Fibroblast of lung (primary cell): ENCODE measurements around the gene NEU3. TPM values are rescaled to one million over a fixed set of nuclear protein-coding genes. Genes with fewer than 3 reads are reported as not detected.
A peak's percentile ranks its signal among the peaks of the same experiment; 100 is the strongest.

Experiments
- DNase-seq, 2 donors: peaks; one replicate each; pipeline versions ENCODE4 v3.0.0 to v3.0.0-alpha.2; 2010; ENCODE audit warnings: low read depth in 2 of 2
- H2AFZ ChIP-seq: 2 replicates; pipeline ENCODE4 v1.5.1; 2012; ENCODE audit warnings: low read length, control low read depth, inconsistent platforms
- H3K27ac ChIP-seq: 2 replicates; pipeline ENCODE4 v1.5.1; 2011; ENCODE audit warnings: low read length, control low read depth; ENCODE audit not compliant: insufficient read depth
- H3K27me3 ChIP-seq: 2 replicates; pipeline ENCODE4 v1.5.1; 2011; ENCODE audit warnings: mild to moderate bottlenecking, low read length; ENCODE audit not compliant: control insufficient read depth, insufficient read depth
- H3K36me3 ChIP-seq: 2 replicates; pipeline ENCODE4 v1.5.1; 2011; ENCODE audit warnings: low read length; ENCODE audit not compliant: control insufficient read depth, insufficient read depth
- H3K4me1 ChIP-seq: 2 replicates; pipeline ENCODE4 v1.5.1; 2011; ENCODE audit warnings: low read length; ENCODE audit not compliant: control insufficient read depth, insufficient read depth; ENCODE audit errors: extremely low read depth
- H3K4me2 ChIP-seq: 2 replicates; pipeline ENCODE4 v1.5.1; 2011; ENCODE audit warnings: low read length, control low read depth; ENCODE audit not compliant: insufficient read depth; ENCODE audit errors: extremely low read depth
- H3K4me3 ChIP-seq, 4 experiments: fragments of 200-600 bp in 1 of 4; sonication (generic) in 1 of 4; replicated peaks in 1 of 4; 2 replicates each; pipeline ENCODE4 v1.5.1; 2011 to 2016; ENCODE audit warnings: low read length in 4 of 4, low read depth in 3 of 4, mild to moderate bottlenecking in 3 of 4, control low read depth in 2 of 4, inconsistent platforms in 1 of 4, mixed read lengths in 1 of 4; ENCODE audit not compliant: insufficient read depth in 1 of 4; ENCODE audit errors: control extremely low read depth in 1 of 4
- H3K79me2 ChIP-seq: 2 replicates; pipeline ENCODE4 v1.5.1; 2012; ENCODE audit warnings: mild to moderate bottlenecking, low read length, inconsistent platforms; ENCODE audit not compliant: control insufficient read depth, insufficient read depth
- H3K9ac ChIP-seq: 2 replicates; pipeline ENCODE4 v1.5.1; 2011; ENCODE audit warnings: mild to moderate bottlenecking, low read length, control low read depth; ENCODE audit not compliant: insufficient read depth
- H3K9me3 ChIP-seq: 2 replicates; pipeline ENCODE4 v1.5.1; 2012; ENCODE audit warnings: low read depth, low read length; ENCODE audit not compliant: control insufficient read depth, insufficient read depth
- H4K20me1 ChIP-seq: 2 replicates; pipeline ENCODE4 v1.5.1; 2011; ENCODE audit warnings: low read length; ENCODE audit not compliant: control insufficient read depth, insufficient read depth; ENCODE audit errors: extremely low read depth
- CTCF ChIP-seq, 2 donors: IDR thresholded peaks in 1 of 2; conservative IDR thresholded peaks in 1 of 2; 1 replicate in 1 of 2; 2 replicates in 1 of 2; pipeline ENCODE4 v1.5.1; 2011 to 2012; ENCODE audit warnings: low read length in 2 of 2, control low read depth in 1 of 2, inconsistent platforms in 1 of 2, low read depth in 1 of 2, mild to moderate bottlenecking in 1 of 2
- EZH2 ChIP-seq: IDR thresholded peaks from 2 replicates; pipeline ENCODE4 v1.5.1; 2012; ENCODE audit warnings: low read length, control low read depth, mild to moderate bottlenecking; ENCODE audit errors: missing control alignments
- polyA plus RNA-seq, 2 donors: library from polyadenylated mRNA; depleted of rRNA in 1 of 2; stranded (reverse) in 1 of 2; unstranded in 1 of 2; fragments of >200 nt; gene quantifications; 2 replicates each; pipeline ENCODE4 v1.2.1, GENCODE V29; 2011 to 2012; ENCODE audit warnings: missing spikeins in 1 of 2
- total RNA-seq: library from RNA; depleted of rRNA; stranded (reverse); fragments of >200 nt; gene quantifications from 2 replicates; pipeline ENCODE4 v1.2.1, GENCODE V29; 2014

The NEU3 gene
- total and polyA plus RNA-seq, 2 donors (not counting 1 experiment from before 2014, with no cell fraction given) = 5.0 to 6.6 TPM

DNA sequence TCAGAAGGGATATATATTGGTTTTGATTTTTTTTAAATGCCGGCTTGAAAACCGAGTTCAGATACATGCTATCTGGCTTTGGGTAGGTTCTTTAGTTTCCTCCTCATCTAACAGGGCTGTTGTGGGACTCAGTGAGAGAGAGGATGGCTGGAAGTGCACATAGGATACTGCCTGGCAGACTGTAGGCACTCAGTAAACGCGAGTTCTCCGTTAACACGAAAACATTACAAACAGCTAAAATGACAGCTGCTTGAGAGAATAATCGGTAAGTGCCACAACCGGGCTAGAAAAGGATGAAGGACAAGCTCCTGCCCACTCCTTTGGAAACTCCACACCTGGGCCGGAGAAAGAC is 40.2 kb upstream of the NEU3 start:
- Histone ChIP-seq H3K36me3 (peaks cover 1% of the 10 kb centered on the region), H3K4me1 (peaks cover 11% of the 10 kb centered on the region), H3K79me2 (peaks cover 48% of the 10 kb centered on the region), H3K9ac (peak overlapping the region; percentile 94), H3K27me3 (no peaks in the 10 kb centered on the region), H2AFZ (peak overlapping the region; percentile 97), H3K9me3 (no peaks in the 10 kb centered on the region), H3K4me2 (peak overlapping the region; percentile 92), H3K4me3 (peak overlapping the region; percentile 97 to 99 (median 98)), H3K27ac (peak overlapping the region; percentile 95), H4K20me1 (no peaks in the 10 kb centered on the region)
- TF ChIP-seq EZH2 (no peak), CTCF (conservative IDR thresholded peaks at IDR 0.05 in 1 of 2, IDR thresholded peaks at IDR 0.05 in 1 of 2; ENCODE audit: low read depth in 1 of 2, low read length in 2 of 2) (no peak)
- DNase-seq = peak in 1 of 2 donors; percentile 24

GRCh38 chr11:74948898-74949752 is 39.6 kb upstream of the NEU3 start, which contains the start of the genes SPCS2 and XRRA1:
SPCS2 (plus strand) TSS chr11:74949266; CDS start chr11:74949286, 20 bp downstream.
XRRA1 (minus strand) TSS chr11:74949091; CDS start chr11:74940878, 8,213 bp downstream.
- Histone ChIP-seq H3K4me3 (peak within 1 kb of the TSS; percentile 97 to 99 (median 98)), H2AFZ (peak within 1 kb of the TSS; percentile 97), H3K9me3 (no peaks in the 10 kb centered on the region), H3K27me3 (no peaks in the 10 kb centered on the region), H3K79me2 (peaks cover 54% of the 10 kb centered on the region), H3K9ac (peak within 1 kb of the TSS; percentile 94), H3K36me3 (peaks cover 1% of the 10 kb centered on the region), H3K4me1 (peaks cover 6% of the 10 kb centered on the region), H3K4me2 (peak within 1 kb of the TSS; percentile 92), H3K27ac (peak within 1 kb of the TSS; percentile 95), H4K20me1 (no peaks in the 10 kb centered on the region)
- TF ChIP-seq EZH2 (no peak), CTCF (conservative IDR thresholded peaks at IDR 0.05 in 1 of 2, IDR thresholded peaks at IDR 0.05 in 1 of 2; ENCODE audit: low read depth in 1 of 2, low read length in 2 of 2) (no peak)
- peak; percentile 98 to 99 for DNase-seq

DNA sequence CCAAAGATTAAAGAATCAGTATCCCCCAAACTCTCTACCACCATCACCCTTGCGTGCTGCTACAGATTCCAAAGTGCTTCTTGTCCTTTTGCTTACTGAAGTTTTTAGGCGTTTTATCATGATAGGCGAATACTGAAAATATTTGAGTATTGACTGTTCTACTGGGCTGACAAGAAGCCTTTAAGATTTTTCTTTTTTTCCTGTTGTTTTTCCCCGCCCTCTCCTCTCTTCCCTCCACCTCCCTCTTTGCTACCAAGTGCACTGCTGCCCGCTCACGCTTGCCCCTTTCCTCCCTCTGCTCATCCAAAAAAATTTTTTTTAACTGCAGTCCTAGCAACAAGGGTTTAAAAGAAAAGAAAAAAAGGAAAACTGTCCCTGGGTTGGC is 39.0 kb upstream of the NEU3 start:
- DNase-seq = peak in 1 of 2 donors; percentile 44
- H4K20me1 ChIP-seq = no peaks in the 10 kb centered on the region
- peaks cover 1% of the 10 kb centered on the region for H3K36me3 ChIP-seq
- peak overlapping the region; percentile 78 for H3K4me2 ChIP-seq
- peaks cover 3% of the 10 kb centered on the region for H3K4me1 ChIP-seq
- H3K4me3 ChIP-seq = peak overlapping the region; percentile 97 to 99 (median 98)
- TF ChIP-seq CTCF (conservative IDR thresholded peaks at IDR 0.05 in 1 of 2, IDR thresholded peaks at IDR 0.05 in 1 of 2; ENCODE audit: low read depth in 1 of 2, low read length in 2 of 2) = no peak
- TF ChIP-seq EZH2 = no peak
- no peak overlapping the region for H2AFZ ChIP-seq
- H3K9me3 ChIP-seq = no peaks in the 10 kb centered on the region
- peak overlapping the region; percentile 94 for H3K9ac ChIP-seq
- H3K79me2 ChIP-seq = peaks cover 59% of the 10 kb centered on the region
- H3K27ac ChIP-seq = peak overlapping the region; percentile 95
- no peaks in the 10 kb centered on the region for H3K27me3 ChIP-seq
